Transverse colon (tissue), 3 donors: ENCODE measurements around the gene SNTG2.

Experiments used
- EP300 ChIP-seq: sonication (generic); formaldehyde crosslinking; IDR thresholded peaks from one replicate; pipeline ENCODE4 v1.6.1; 2017; ENCODE audit warnings: antibody characterized with exemption, low read depth
- POLR2A ChIP-seq: fragments of 450-650 bp; IDR thresholded peaks from one replicate; pipeline ENCODE4 v1.6.1; 2016; ENCODE audit warnings: antibody characterized with exemption, mild to moderate bottlenecking, moderate library complexity
- TF ChIP-seq, protein P1 (sequence below), 5 experiments: fragments of 200-600 bp in 3 of 5; fragments of 450-650 bp in 2 of 5; sonication (generic) in 3 of 5; IDR thresholded peaks; 1 replicate in 2 of 5; 2 replicates in 3 of 5; pipeline ENCODE4 v1.5.1; 2016 to 2017; ENCODE audit warnings: antibody characterized with exemption in 5 of 5, inconsistent platforms in 3 of 5, mild to moderate bottlenecking in 2 of 5, moderate library complexity in 1 of 5

DNA sequence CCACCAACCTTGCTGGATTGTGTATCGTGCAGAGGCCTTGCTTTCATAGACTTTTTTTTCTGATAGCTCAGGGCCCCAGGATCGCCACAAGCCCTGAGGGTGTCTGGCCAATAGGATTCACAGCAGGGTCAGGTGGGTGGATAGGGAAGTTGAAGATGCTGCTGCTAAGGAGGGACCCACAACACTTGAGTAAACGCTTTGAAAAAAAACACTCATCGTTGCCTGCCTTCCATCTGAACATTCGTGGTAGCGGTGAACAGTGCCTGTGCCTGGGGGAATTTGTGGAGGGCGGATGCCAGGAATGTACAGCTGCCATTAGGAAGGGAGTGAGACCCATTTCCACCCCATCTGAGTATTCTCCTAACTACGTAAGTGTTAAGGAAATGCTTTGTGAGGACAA is 358.0 kb downstream of the SNTG2 start:
- TF ChIP-seq, protein P1, sequence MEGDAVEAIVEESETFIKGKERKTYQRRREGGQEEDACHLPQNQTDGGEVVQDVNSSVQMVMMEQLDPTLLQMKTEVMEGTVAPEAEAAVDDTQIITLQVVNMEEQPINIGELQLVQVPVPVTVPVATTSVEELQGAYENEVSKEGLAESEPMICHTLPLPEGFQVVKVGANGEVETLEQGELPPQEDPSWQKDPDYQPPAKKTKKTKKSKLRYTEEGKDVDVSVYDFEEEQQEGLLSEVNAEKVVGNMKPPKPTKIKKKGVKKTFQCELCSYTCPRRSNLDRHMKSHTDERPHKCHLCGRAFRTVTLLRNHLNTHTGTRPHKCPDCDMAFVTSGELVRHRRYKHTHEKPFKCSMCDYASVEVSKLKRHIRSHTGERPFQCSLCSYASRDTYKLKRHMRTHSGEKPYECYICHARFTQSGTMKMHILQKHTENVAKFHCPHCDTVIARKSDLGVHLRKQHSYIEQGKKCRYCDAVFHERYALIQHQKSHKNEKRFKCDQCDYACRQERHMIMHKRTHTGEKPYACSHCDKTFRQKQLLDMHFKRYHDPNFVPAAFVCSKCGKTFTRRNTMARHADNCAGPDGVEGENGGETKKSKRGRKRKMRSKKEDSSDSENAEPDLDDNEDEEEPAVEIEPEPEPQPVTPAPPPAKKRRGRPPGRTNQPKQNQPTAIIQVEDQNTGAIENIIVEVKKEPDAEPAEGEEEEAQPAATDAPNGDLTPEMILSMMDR (IDR thresholded peaks at IDR 0.05): no peak
- TF ChIP-seq POLR2A (no peak), EP300 (no peak)
